ENCODE measurements around the gene CREB3L1.

- TF ChIP-seq, protein P1, sequence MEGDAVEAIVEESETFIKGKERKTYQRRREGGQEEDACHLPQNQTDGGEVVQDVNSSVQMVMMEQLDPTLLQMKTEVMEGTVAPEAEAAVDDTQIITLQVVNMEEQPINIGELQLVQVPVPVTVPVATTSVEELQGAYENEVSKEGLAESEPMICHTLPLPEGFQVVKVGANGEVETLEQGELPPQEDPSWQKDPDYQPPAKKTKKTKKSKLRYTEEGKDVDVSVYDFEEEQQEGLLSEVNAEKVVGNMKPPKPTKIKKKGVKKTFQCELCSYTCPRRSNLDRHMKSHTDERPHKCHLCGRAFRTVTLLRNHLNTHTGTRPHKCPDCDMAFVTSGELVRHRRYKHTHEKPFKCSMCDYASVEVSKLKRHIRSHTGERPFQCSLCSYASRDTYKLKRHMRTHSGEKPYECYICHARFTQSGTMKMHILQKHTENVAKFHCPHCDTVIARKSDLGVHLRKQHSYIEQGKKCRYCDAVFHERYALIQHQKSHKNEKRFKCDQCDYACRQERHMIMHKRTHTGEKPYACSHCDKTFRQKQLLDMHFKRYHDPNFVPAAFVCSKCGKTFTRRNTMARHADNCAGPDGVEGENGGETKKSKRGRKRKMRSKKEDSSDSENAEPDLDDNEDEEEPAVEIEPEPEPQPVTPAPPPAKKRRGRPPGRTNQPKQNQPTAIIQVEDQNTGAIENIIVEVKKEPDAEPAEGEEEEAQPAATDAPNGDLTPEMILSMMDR (IDR thresholded peaks at IDR 0.05; ENCODE audit: poor library complexity): no peak
- TF ChIP-seq EZH2 (IDR thresholded peaks at IDR 0.05; ENCODE audit: borderline replicate concordance) (no peak), EZH2phosphoT487 (IDR thresholded peaks at IDR 0.05; ENCODE audit: low read depth, severe bottlenecking, unreplicated experiment) (no peak)
Measured at GRCh38 chr11:46235777-46236688, 41.4 kb upstream of the CREB3L1 start.
